GM19452 (cell line): Measurements from ENCODE around the gene KCNA3.
"Not testable (repeated sequence)": the region's sequence is repeated elsewhere in the genome, so short reads cannot be mapped to it uniquely, and the experiment has no call there.

Source experiments
- ATAC-seq: cut with Tn5 transposase; IDR thresholded peaks from one replicate; pipeline ENCODE4 v1.9.1; 2021; ENCODE audit not compliant: unreplicated experiment

KCNA3 gene

GRCh38 chr1:110680036-110680735 lies 5.4 kb upstream of the KCNA3 start:
- ATAC-seq: no peak

- no peak for ATAC-seq
Observed at GRCh38 chr1:110677526-110677925, 2.8 kb upstream of the KCNA3 start.

GRCh38 chr1:110676970-110677369 lies 2.2 kb upstream of the KCNA3 start:
- ATAC-seq: no peak

GRCh38 chr1:110675060-110675791 lies 486 bp upstream of the KCNA3 start:
- ATAC-seq: no peak

GRCh38 chr1:110673805-110674336 lies 869 bp downstream of the KCNA3 start:
- no peak for ATAC-seq

GRCh38 chr1:110673197-110673701 lies 1.5 kb downstream of the KCNA3 start:
- no peak for ATAC-seq

- ATAC-seq: peak; percentile 45
Observed at GRCh38 chr1:110672753-110673108, 2.0 kb downstream of the KCNA3 start.

- ATAC-seq: no peak
Observed at GRCh38 chr1:110672001-110672752, 2.6 kb downstream of the KCNA3 start.

- no peak for ATAC-seq
Observed at GRCh38 chr1:110671361-110671760, 3.4 kb downstream of the KCNA3 start.

GRCh38 chr1:110668549-110668948 lies 6.2 kb downstream of the KCNA3 start:
- no peak for ATAC-seq

- ATAC-seq: no peak
Observed at GRCh38 chr1:110667776-110668175, 7.0 kb downstream of the KCNA3 start.

- no peak for ATAC-seq
Observed at GRCh38 chr1:110663241-110663640, 11.5 kb downstream of the KCNA3 start.

GRCh38 chr1:110659559-110659958 lies 15.2 kb downstream of the KCNA3 start:
- ATAC-seq: not testable (repeated sequence)

GRCh38 chr1:110657351-110657750 lies 17.4 kb downstream of the KCNA3 start:
- ATAC-seq: no peak

GRCh38 chr1:110650609-110651008 lies 24.1 kb downstream of the KCNA3 start:
- ATAC-seq: no peak

GRCh38 chr1:110648417-110648816 lies 26.3 kb downstream of the KCNA3 start:
- no peak for ATAC-seq

- no peak for ATAC-seq
Observed at GRCh38 chr1:110647254-110647891, 27.4 kb downstream of the KCNA3 start.

- no peak for ATAC-seq
Observed at GRCh38 chr1:110645821-110646735, 28.7 kb downstream of the KCNA3 start.

- ATAC-seq: no peak
Observed at GRCh38 chr1:110645211-110645610, 29.5 kb downstream of the KCNA3 start.
